T-cell (primary cell): Measurements from ENCODE around the gene CGB5. TPM values are rescaled to one million over a fixed set of nuclear protein-coding genes. Genes with fewer than 3 reads are reported as not detected.
A peak's percentile ranks its signal among the peaks of the same experiment; 100 is the strongest.
"Not testable (repeated sequence)": the region's sequence is repeated elsewhere in the genome, so short reads cannot be mapped to it uniquely, and the experiment has no call there.

ENCODE experiments used
- ATAC-seq, 4 experiments: fragments of 200-7000 bp in 3 of 4; fragments of 150-1000 bp in 1 of 4; cut with Tn5 transposase; replicated peaks in 1 of 4; 1 replicate in 3 of 4; 2 replicates in 1 of 4; pipeline ENCODE4 v1.10.0; 2021; ENCODE audit warnings: moderate library complexity in 3 of 4, mild to moderate bottlenecking in 2 of 4, moderate number of reproducible peaks in 1 of 4
- CTCF ChIA-PET, 2 donors: fragments of 300-600 bp; sonication (Branson Sonifier 250); formaldehyde crosslinking; loops; one replicate each; lab custom pipeline; 2022; ENCODE audit warnings: antibody characterized with exemption in 2 of 2; lab: Charles Lee
- POLR2A ChIA-PET, 2 donors: fragments of 300-600 bp; sonication (Branson Sonifier 250); formaldehyde crosslinking; loops; one replicate each; lab custom pipeline; 2022; ENCODE audit warnings: antibody characterized with exemption in 2 of 2; lab: Charles Lee
- DNase-seq, 35 experiments: peaks; one replicate each; pipeline versions ENCODE4 v3.0.0 to v3.0.0-alpha.2; 2013 to 2023
- H3K27ac ChIP-seq: one replicate; pipeline ENCODE4 v1.5.1; 2013; ENCODE audit warnings: low read length
- H3K27me3 ChIP-seq, 2 experiments: replicated peaks in 1 of 2; 1 replicate in 1 of 2; 2 replicates in 1 of 2; pipeline versions ENCODE4 v1.6.1 to v1.7.0; 2013; ENCODE audit warnings: low read length in 1 of 2, mixed read lengths in 1 of 2; ENCODE audit not compliant: control insufficient read depth in 2 of 2, insufficient read depth in 2 of 2; ENCODE audit errors: extremely low read depth in 1 of 2
- H3K36me3 ChIP-seq, 2 donors: 1 replicate in 1 of 2; 2 replicates in 1 of 2; pipeline versions ENCODE4 v1.6.1 to v1.7.0; 2013; ENCODE audit warnings: low read length in 1 of 2; ENCODE audit not compliant: control insufficient read depth in 2 of 2, insufficient read depth in 1 of 2; ENCODE audit errors: extremely low read depth in 1 of 2
- H3K4me1 ChIP-seq, 2 experiments: 1 replicate in 1 of 2; 2 replicates in 1 of 2; pipeline versions ENCODE4 v1.6.1 to v1.7.0; 2013; ENCODE audit warnings: low read length in 2 of 2, mixed read lengths in 1 of 2; ENCODE audit not compliant: insufficient read depth in 2 of 2, control insufficient read depth in 1 of 2; ENCODE audit errors: extremely low read depth in 1 of 2
- H3K4me3 ChIP-seq, 2 donors: 1 replicate in 1 of 2; 2 replicates in 1 of 2; pipeline versions ENCODE4 v1.5.1 to v1.7.0; 2013; ENCODE audit warnings: mild to moderate bottlenecking in 2 of 2, low read length in 1 of 2, moderate library complexity in 1 of 2; ENCODE audit not compliant: control insufficient read depth in 1 of 2; ENCODE audit errors: extremely low read depth in 1 of 2
- H3K9me3 ChIP-seq: 2 replicates; pipeline ENCODE4 v1.7.0; 2013
- H3K27ac Mint-ChIP-seq, 2 donors: one replicate each; pipeline ENCODE4 v1.8.0; 2020 to 2021; ENCODE audit warnings: mild to moderate bottlenecking in 2 of 2, mixed read lengths in 2 of 2
- H3K27me3 Mint-ChIP-seq, 2 donors: one replicate each; pipeline ENCODE4 v1.8.0; 2021 to 2022; ENCODE audit warnings: mixed read lengths in 2 of 2
- H3K36me3 Mint-ChIP-seq: one replicate; pipeline ENCODE4 v1.8.0; 2021; ENCODE audit warnings: mixed read lengths
- H3K4me1 Mint-ChIP-seq, 3 donors: one replicate each; pipeline ENCODE4 v1.8.0; 2020 to 2022; ENCODE audit warnings: mixed read lengths in 3 of 3, mild to moderate bottlenecking in 1 of 3
- H3K4me3 Mint-ChIP-seq, 3 donors: one replicate each; pipeline ENCODE4 v1.8.0; 2020 to 2022; ENCODE audit warnings: mild to moderate bottlenecking in 3 of 3, mixed read lengths in 3 of 3, moderate library complexity in 3 of 3
- H3K9me3 Mint-ChIP-seq, 3 donors: one replicate each; pipeline ENCODE4 v1.8.0; 2020 to 2022; ENCODE audit warnings: mixed read lengths in 3 of 3
- WGBS: methylation state at CpG from one replicate; pipeline ENCODE4 v1.1.5; 2013; ENCODE audit warnings: missing lambda C conversion rate; ENCODE audit not compliant: insufficient coverage; 5-methylcytosine and 5-hydroxymethylcytosine counted together
- total RNA-seq, 35 experiments: library from RNA in 6 of 35; stranded (reverse) in 6 of 35; fragments of 120-200 nt in 1 of 35; gene quantifications; one replicate each; pipeline versions ENCODE4 v1.2.1 to v1.2.4 and lab custom pipeline; 2013 to 2026

Gene CGB5
- total RNA-seq, 5 donors from 2014 or later (not counting 1 experiment from before 2014, with no cell fraction given) = not detected

GRCh38 chr19:49038557-49039276 lies 4.9 kb upstream of the CGB5 start:
- H3K27ac ChIP-seq, H3K27me3 Mint-ChIP-seq, H3K4me3 ChIP-seq, H3K4me3 Mint-ChIP-seq, H3K4me1 Mint-ChIP-seq, ATAC-seq, H3K36me3 Mint-ChIP-seq, H3K27me3 ChIP-seq, H3K9me3 Mint-ChIP-seq, CTCF ChIA-PET, H3K27ac Mint-ChIP-seq, H3K36me3 ChIP-seq, DNase-seq, H3K4me1 ChIP-seq, POLR2A ChIA-PET, H3K9me3 ChIP-seq: not testable (repeated sequence)
- 84% methylated on average over 9 of the region's 26 CpGs for WGBS

DNA sequence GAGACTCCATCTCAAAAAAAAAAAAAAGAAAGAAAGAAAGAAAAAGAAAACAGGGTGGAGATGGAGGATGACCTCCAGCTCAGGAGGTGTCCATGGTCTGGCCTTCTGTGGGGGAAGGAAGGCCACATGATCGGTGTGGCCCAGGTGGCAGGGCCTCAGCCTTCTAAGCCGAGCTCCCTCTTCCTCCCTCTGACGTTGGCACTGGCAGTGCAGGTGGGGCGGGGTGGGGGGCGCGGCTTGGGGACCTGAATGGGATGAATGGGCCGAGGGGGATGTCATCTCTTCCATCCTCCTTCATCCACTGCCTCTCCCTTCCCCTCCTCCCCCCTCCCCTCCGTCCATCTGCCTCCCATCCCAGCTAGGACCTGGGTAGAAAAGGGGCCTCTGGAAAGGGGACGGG lies 3.9 kb upstream of the CGB5 start:
- ATAC-seq, H3K4me3 Mint-ChIP-seq, H3K27me3 Mint-ChIP-seq, DNase-seq, H3K9me3 ChIP-seq, POLR2A ChIA-PET, H3K4me1 ChIP-seq, H3K36me3 ChIP-seq, H3K36me3 Mint-ChIP-seq, H3K4me3 ChIP-seq, H3K9me3 Mint-ChIP-seq, H3K27ac Mint-ChIP-seq, H3K4me1 Mint-ChIP-seq, H3K27me3 ChIP-seq, H3K27ac ChIP-seq: not testable (repeated sequence)
- no CpG with 5 or more reads among the region's 9 CpGs for WGBS
- CTCF ChIA-PET = interaction anchor here (0.6 to 0.7 kb wide), 2 partner anchors 91 to 403 kb away, joined by 3 to 4 read pairs; no protein-coding TSS in a partner anchor

DNA sequence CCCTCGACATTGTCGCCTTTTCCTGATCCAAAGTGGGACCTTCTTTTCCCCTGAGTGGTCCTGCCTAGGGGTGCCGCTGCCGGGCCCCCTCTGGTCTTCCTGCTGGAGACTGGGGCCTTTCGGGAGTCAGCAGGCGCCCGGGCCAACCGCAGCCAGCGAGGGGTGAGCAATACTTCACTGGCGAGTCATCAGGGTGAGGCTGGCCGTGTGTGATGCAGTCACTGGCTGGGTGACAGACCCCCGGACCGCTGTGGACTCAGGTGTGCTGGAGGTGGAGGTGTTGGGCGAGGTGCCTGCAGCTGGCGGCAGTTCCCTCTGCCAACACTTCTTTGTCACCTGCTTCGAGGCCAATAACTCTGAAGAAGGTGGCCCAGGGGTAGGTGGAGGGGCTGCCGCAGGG lies 1.5 kb upstream of the CGB5 start:
- Mint-ChIP-seq H3K4me3 (no peak overlapping the region), H3K36me3 (no peaks in the 10 kb centered on the region), H3K9me3 (no peaks in the 10 kb centered on the region), H3K27ac (no peak overlapping the region), H3K27me3 (no peaks in the 10 kb centered on the region), H3K4me1 (no peaks in the 10 kb centered on the region)
- Histone ChIP-seq H3K27ac (no peak overlapping the region), H3K4me3 (no peak overlapping the region), H3K27me3 (peaks cover 0 to 3% of the 10 kb centered on the region in 2 experiments), H3K36me3 (no peaks in the 10 kb centered on the region), H3K9me3 (no peaks in the 10 kb centered on the region), H3K4me1 (no peaks in the 10 kb centered on the region)
- DNase-seq (no peak), ATAC-seq (no peak)
- CTCF ChIA-PET = no interaction called here
- POLR2A ChIA-PET = no interaction called here
- 79% methylated on average over 14 of the region's 17 CpGs for WGBS

DNA sequence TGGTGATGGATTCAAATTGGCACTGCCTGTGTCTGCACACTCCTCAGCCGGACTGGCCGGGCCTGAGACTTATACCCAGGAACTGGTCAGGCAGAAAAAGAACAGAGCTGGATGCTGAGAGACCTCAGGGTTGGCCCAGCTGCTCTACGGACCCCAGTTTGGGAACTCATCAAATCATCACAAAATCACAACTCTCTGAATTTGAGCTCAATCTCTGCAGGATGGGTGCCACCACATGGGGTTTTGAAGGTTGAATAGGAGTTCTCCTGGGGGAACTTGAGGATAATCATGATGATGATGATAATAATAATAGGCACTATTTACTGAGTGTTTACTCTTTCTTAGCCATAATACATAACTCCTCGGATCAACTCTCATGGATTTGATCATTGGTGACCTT lies 982 bp upstream of the CGB5 start:
- no CpG with 5 or more reads among the region's 4 CpGs for WGBS
- H3K27me3 Mint-ChIP-seq, H3K9me3 Mint-ChIP-seq, H3K27me3 ChIP-seq, H3K4me1 Mint-ChIP-seq, CTCF ChIA-PET, H3K4me1 ChIP-seq, H3K36me3 Mint-ChIP-seq, ATAC-seq, H3K9me3 ChIP-seq, H3K27ac ChIP-seq, H3K4me3 Mint-ChIP-seq, H3K4me3 ChIP-seq, DNase-seq, POLR2A ChIA-PET, H3K36me3 ChIP-seq, H3K27ac Mint-ChIP-seq: not testable (repeated sequence)

DNA sequence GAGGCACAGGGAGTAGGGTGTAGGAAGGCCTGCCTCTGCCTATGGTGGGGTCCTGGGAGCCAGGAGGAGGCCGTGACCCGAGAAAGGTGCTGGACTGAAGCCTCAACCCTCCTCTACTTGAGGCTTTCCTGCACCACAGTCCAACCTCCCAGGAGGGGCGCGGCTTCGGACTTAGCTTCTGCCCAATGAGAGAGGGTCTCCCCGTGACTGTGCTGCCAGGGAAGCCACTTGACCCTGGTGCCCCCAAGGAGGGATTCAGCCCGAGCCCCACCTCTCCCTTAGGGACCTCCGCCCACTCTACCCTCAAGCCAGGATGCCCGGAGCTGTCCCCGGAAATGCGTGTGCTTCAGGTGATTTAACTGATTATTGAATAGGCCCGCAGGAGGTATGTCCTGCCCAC lies 5.4 kb downstream of the CGB5 start, which contains the start of gene CGB8:
Gene CGB8 (minus strand): TSS at position 101 of the 400 bp plus-strand sequence. CDS start 372 bp downstream, outside the sequence.
- H3K4me3 ChIP-seq, H3K36me3 ChIP-seq, H3K36me3 Mint-ChIP-seq, POLR2A ChIA-PET, H3K27me3 ChIP-seq, H3K27ac ChIP-seq, H3K4me1 ChIP-seq, H3K4me3 Mint-ChIP-seq, CTCF ChIA-PET, ATAC-seq, H3K9me3 ChIP-seq, H3K27me3 Mint-ChIP-seq, H3K9me3 Mint-ChIP-seq, DNase-seq, H3K4me1 Mint-ChIP-seq: not testable (repeated sequence)
- H3K27ac Mint-ChIP-seq = peak within 1 kb of the TSS in 1 of 2 donors; percentile 40
- WGBS = 92% methylated on average over 5 of the region's 12 CpGs

DNA sequence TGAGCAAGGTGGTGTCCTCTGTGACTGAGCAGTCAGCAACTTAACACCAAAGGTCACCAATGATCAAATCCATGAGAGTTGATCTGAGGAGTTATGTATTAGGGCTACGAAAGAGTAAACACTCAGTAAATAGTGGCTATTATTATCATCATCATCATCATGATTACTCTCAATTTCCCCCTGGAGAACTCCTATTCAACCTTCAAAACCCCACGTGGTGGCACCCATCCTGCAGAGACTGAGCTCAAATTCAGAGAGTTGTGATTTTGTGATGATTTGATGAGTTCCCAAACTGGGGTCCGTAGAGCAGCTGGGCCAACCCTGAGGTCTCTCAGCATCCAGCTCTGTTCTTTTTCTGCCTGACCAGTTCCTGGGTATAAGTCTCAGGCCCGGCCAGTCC lies 6.2 kb downstream of the CGB5 start:
- H3K27me3 Mint-ChIP-seq, H3K4me1 Mint-ChIP-seq, H3K9me3 ChIP-seq, H3K36me3 ChIP-seq, POLR2A ChIA-PET, H3K36me3 Mint-ChIP-seq, ATAC-seq, H3K27me3 ChIP-seq, H3K4me1 ChIP-seq, CTCF ChIA-PET, H3K4me3 ChIP-seq, H3K27ac ChIP-seq, H3K9me3 Mint-ChIP-seq, H3K4me3 Mint-ChIP-seq, DNase-seq, H3K27ac Mint-ChIP-seq: not testable (repeated sequence)
- WGBS = no CpG with 5 or more reads among the region's 4 CpGs
